HUES6 (cell line): ENCODE data around the gene PTGES2.
"Not testable (repeated sequence)": the region's sequence is repeated elsewhere in the genome, so short reads cannot be mapped to it uniquely, and the experiment has no call there.

Experiments
- H3K27ac ChIP-seq: 2 replicates; pipeline ENCODE4 v1.7.0; 2013; ENCODE audit warnings: low read depth, mild to moderate bottlenecking, low read length, inconsistent platforms
- H3K27me3 ChIP-seq: 2 replicates; pipeline ENCODE4 v1.6.1; 2013; ENCODE audit warnings: low read length; ENCODE audit not compliant: control insufficient read depth, insufficient read depth
- H3K36me3 ChIP-seq: 2 replicates; pipeline ENCODE4 v1.6.1; 2013; ENCODE audit warnings: low read length; ENCODE audit not compliant: control insufficient read depth, insufficient read depth
- H3K4me1 ChIP-seq: 2 replicates; pipeline ENCODE4 v1.6.1; 2013; ENCODE audit warnings: low read length; ENCODE audit not compliant: control insufficient read depth, insufficient read depth
- H3K4me3 ChIP-seq: 2 replicates; pipeline ENCODE4 v1.5.1; 2013; ENCODE audit warnings: low read depth, low read length
- H3K9ac ChIP-seq: one replicate; pipeline ENCODE4 v1.6.1; 2013; ENCODE audit warnings: mild to moderate bottlenecking, low read length
- H3K9me3 ChIP-seq: 2 replicates; pipeline ENCODE4 v1.6.1; 2013; ENCODE audit warnings: low read depth, low read length; ENCODE audit not compliant: control insufficient read depth, insufficient read depth

PTGES2 gene

GRCh38 chr9:128115187-128116103 lies 12.1 kb downstream of the PTGES2 start:
- H3K36me3 ChIP-seq = peaks cover 32% of the 10 kb centered on the region
- no peak overlapping the region for H3K4me3 ChIP-seq
- peaks cover 8% of the 10 kb centered on the region; the same call in 1 of the 2 replicates for H3K4me1 ChIP-seq
- H3K27me3 ChIP-seq = no peaks in the 10 kb centered on the region
- no peak overlapping the region for H3K9ac ChIP-seq
- no peaks in the 10 kb centered on the region for H3K9me3 ChIP-seq
- H3K27ac ChIP-seq = no peak overlapping the region

GRCh38 chr9:128114326-128115186 lies 13.0 kb downstream of the PTGES2 start:
- no peak overlapping the region for H3K9ac ChIP-seq
- peaks cover 29% of the 10 kb centered on the region for H3K36me3 ChIP-seq
- no peak overlapping the region for H3K4me3 ChIP-seq

GRCh38 chr9:128113526-128114325 lies 13.8 kb downstream of the PTGES2 start:
- Histone ChIP-seq H3K9me3 (no peaks in the 10 kb centered on the region), H3K9ac (no peak overlapping the region), H3K27me3 (no peaks in the 10 kb centered on the region), H3K27ac (no peak overlapping the region), H3K4me3 (no peak overlapping the region), H3K4me1 (peaks cover 8% of the 10 kb centered on the region; the same call in 1 of the 2 replicates), H3K36me3 (peaks cover 30% of the 10 kb centered on the region)

More at GRCh38 chr9:128114326-128115186, 13.0 kb downstream of the PTGES2 start:
- no peak overlapping the region for H3K27ac ChIP-seq
- no peaks in the 10 kb centered on the region for H3K9me3 ChIP-seq
- peaks cover 8% of the 10 kb centered on the region; the same call in 1 of the 2 replicates for H3K4me1 ChIP-seq
- H3K27me3 ChIP-seq = no peaks in the 10 kb centered on the region

GRCh38 chr9:128111726-128112125 lies 15.8 kb downstream of the PTGES2 start:
- H3K4me1 ChIP-seq, H3K4me3 ChIP-seq, H3K27ac ChIP-seq, H3K27me3 ChIP-seq, H3K9me3 ChIP-seq, H3K9ac ChIP-seq: not testable (repeated sequence)
- peaks cover 49% of the 10 kb centered on the region for H3K36me3 ChIP-seq

GRCh38 chr9:128109050-128109709 lies 18.3 kb downstream of the PTGES2 start:
- Histone ChIP-seq H3K9me3 (no peaks in the 10 kb centered on the region), H3K9ac (no peak overlapping the region), H3K27me3 (no peaks in the 10 kb centered on the region), H3K27ac (no peak overlapping the region), H3K4me3 (no peak overlapping the region), H3K4me1 (no peaks in the 10 kb centered on the region), H3K36me3 (peaks cover 53% of the 10 kb centered on the region)

GRCh38 chr9:128108269-128109049 lies 19.1 kb downstream of the PTGES2 start:
- H3K4me3 ChIP-seq = no peak overlapping the region
- H3K36me3 ChIP-seq = peaks cover 56% of the 10 kb centered on the region
- H3K9me3 ChIP-seq = no peaks in the 10 kb centered on the region
- H3K9ac ChIP-seq = no peak overlapping the region
- H3K27me3 ChIP-seq = no peaks in the 10 kb centered on the region
- H3K4me1 ChIP-seq = no peaks in the 10 kb centered on the region
- H3K27ac ChIP-seq = no peak overlapping the region

- H3K4me1 ChIP-seq = no peaks in the 10 kb centered on the region
- H3K4me3 ChIP-seq = no peak overlapping the region
- no peaks in the 10 kb centered on the region for H3K27me3 ChIP-seq
- peaks cover 59% of the 10 kb centered on the region for H3K36me3 ChIP-seq
- no peak overlapping the region for H3K9ac ChIP-seq
- H3K9me3 ChIP-seq = no peaks in the 10 kb centered on the region
- no peak overlapping the region for H3K27ac ChIP-seq
Observed at GRCh38 chr9:128107468-128108268, 19.9 kb downstream of the PTGES2 start.

- no peaks in the 10 kb centered on the region for H3K9me3 ChIP-seq
- H3K4me3 ChIP-seq = no peak overlapping the region
- H3K4me1 ChIP-seq = peaks cover under 1% of the 10 kb centered on the region; the same call in 1 of the 2 replicates
- H3K27me3 ChIP-seq = no peaks in the 10 kb centered on the region
- no peak overlapping the region for H3K27ac ChIP-seq
- no peak overlapping the region for H3K9ac ChIP-seq
- peaks cover 66% of the 10 kb centered on the region for H3K36me3 ChIP-seq
Observed at GRCh38 chr9:128106940-128107467, 20.5 kb downstream of the PTGES2 start.
